IPS-NIHi7 (cell line): ENCODE measurements around the gene WDR59.
"Not testable (repeated sequence)": the region's sequence is repeated elsewhere in the genome, so short reads cannot be mapped to it uniquely, and the experiment has no call there.

ENCODE experiments used
- DNase-seq: peaks from one replicate; pipeline ENCODE4 v3.0.0; 2012; ENCODE audit warnings: mixed read lengths; ENCODE audit errors: extremely low spot score

The WDR59 gene

DNA sequence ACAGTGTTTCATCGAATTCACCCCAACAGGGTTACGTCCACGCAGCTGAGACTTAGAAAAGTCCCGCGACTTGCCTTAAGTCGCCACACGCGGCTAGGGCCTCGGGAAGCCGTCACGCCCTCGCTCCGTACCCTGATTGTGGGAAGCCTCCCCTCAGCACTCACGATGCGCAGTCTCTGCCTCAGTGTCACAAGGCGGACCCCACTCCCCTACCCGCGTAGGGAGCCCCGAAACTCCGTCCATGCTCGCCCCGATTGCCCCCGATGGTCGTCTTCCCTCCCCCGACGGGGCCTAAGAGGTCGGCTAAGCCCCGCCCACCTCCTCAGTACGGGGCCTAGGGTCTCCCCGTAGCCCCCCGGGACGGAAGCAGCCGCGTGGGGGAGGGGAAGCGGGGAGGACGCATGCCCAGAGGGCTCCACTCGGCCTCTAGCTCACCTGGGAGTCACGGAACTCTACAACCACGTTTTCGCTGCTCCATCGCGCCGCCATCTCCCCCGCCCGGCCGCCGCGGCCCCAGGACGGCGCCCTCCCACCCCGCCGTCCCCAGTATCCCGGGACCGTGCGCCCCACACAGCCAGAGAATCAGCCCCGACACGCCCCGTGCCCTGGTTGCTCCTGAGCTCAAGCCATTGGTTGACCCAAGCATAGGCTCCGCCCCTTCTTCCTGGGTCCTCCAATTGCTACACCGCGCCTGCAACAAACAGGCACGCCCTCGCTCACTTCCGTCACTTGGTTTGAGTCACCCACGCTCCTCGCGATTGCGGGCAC is at the start of gene WDR59:
WDR59 (minus strand) TSS at position 595 of the 768 bp plus-strand sequence; CDS start at position 489, 106 bp downstream.
- peak; percentile 99 for DNase-seq

- DNase-seq = no peak
These were observed 47.7 kb upstream of the WDR59 start for GRCh38 chr16:75032655-75033054.

GRCh38 chr16:75029854-75030253 is 44.9 kb upstream of the WDR59 start:
- DNase-seq = no peak

- no peak for DNase-seq
These were observed 43.7 kb upstream of the WDR59 start for GRCh38 chr16:75028544-75029135.

- DNase-seq = no peak
These were observed 42.8 kb upstream of the WDR59 start for GRCh38 chr16:75027520-75028300.

- no peak for DNase-seq
These were observed 42.0 kb upstream of the WDR59 start for GRCh38 chr16:75026892-75027391.

GRCh38 chr16:75026239-75026891 is 41.4 kb upstream of the WDR59 start:
- not testable (repeated sequence) for DNase-seq

DNA sequence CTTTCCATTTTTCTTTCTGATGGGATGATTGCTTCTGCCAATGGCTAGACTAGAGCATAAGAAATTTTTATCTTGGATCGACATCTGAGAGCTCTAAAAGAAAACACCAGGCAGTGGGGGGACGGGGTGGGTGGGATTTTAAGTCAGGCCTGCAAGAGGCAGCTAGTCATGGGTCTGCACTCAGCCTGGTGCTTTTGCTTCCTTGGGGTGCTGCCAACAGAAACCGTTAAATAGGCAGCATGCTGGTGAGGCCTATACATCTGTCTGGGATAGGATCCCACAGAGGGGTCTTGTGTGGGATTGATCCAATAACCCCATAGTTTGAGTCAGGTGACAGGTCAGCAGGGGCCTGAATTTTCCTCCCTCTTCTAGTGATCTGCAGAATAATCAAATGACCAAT is 40.8 kb upstream of the WDR59 start:
- no peak for DNase-seq

DNA sequence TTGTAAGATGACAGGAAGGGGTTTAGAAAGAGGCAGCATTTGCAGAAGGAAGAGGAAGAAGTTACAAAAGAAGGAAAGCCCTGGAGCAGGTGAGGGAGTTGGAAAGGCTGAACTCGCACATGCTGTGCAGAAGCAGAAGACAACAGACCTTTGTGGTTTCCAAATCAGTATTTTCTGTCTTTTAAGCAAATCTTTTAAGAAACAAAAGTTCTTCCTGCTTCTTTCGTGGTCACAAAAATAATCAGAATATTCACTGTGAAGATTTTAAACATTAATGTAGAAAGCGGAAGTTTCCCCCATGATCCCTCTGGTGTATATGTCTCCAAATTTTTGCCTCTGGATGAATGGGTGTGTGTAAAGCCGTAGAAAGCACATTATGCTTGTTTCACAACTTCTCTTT is 39.7 kb upstream of the WDR59 start:
- no peak for DNase-seq

DNA sequence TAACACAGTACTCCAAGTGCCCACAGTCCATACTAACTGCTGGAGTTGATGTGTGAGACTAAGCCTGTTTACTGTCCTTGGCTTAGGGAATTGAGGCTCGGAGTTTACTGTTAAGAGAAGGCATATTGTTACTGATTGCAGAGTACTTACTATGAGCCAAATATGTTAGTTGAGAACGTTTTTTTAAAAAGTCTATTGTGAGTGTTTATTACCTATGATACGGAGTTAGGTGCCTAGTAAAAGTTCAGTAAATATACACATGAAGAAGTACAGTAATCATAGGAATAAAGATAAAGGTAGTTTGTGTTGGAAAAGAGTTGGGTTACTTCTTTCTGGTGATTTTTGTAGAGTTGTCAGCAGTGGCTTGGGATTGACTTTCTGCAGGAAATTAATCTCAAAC is 39.3 kb upstream of the WDR59 start:
- no peak for DNase-seq

- no peak for DNase-seq
These were observed 38.1 kb upstream of the WDR59 start for GRCh38 chr16:75023009-75023408.

GRCh38 chr16:75022567-75022966 is 37.6 kb upstream of the WDR59 start:
- DNase-seq = no peak

DNA sequence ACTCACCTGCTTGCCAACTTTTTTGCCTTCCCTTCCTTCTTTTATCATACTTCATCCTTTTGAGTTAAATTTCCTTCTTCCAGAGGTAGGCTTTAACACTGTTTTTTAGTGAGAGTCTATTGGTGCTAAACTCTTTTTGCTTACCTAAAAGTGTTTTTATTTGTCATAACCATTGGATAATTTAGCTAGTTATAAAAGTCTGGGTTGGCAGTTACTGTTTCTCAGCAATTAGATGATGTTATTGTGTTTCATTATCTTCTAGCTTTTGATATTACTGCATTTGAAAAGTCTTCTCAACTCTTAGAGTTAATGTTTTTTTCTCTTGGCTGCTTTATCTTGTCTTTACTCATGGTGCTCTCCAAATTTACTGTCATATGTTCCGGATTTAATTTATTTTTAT is 36.5 kb upstream of the WDR59 start:
- DNase-seq = no peak

DNA sequence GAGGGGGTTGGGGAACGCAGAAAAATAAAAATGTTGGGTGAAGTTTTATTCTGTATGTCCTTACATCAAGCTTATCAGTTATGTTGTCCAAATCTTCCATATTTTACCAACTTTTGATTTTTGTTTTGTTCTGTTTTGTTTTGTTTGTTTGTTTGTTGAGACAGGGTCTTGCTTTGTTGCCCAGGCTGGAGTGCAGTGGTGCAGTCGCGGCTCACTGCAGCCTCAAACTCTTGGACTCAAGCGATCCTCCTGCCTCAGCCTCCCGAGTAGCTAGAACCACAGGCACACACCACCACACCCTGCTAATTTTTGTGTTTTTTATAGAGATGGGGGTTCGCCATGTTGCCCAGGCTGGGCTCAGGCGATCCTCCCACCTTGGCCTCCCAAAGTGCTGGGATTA is 34.7 kb upstream of the WDR59 start:
- DNase-seq = no peak

- no peak for DNase-seq
These were observed 34.1 kb upstream of the WDR59 start for GRCh38 chr16:75019007-75019406.

DNA sequence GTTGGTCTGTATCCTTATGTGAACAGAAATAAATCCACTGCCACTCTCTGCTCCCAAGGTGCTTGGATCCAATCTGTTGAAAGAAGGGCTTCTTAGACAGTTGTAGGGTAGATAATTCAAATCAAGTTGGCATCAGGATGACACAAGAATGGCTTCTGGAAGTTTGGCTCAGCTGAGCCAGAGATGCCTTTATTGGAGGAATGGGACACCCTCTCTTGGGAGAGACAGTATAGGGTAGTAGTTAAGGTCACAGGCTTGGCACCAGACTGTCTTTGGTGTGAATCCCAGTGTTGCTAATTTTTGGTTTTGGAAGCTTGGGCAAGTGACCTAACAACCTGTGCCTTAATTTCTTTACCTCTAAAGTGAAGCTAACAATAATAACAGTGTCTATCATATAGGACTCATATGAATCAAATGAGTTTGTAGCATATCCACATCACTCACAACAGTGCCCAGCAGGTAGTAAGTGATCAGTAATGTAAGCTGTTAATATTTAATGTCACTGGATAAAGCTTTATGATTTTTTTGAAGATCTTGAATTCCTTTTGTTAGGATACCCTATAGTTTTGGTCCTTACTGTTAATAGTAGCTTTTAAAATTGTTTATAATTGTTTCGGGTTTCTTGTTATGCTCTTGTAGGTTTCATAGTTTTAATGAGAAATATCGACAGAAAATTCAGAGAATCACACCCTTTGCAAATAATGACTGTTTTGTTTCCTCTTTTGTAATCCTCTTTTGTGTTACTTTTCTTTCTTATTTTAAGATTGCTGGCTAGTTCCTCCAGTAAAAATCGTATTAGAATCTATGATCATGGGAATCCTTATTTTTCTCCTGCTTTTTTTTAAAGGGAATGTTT is 33.0 kb upstream of the WDR59 start:
- no peak for DNase-seq

DNA sequence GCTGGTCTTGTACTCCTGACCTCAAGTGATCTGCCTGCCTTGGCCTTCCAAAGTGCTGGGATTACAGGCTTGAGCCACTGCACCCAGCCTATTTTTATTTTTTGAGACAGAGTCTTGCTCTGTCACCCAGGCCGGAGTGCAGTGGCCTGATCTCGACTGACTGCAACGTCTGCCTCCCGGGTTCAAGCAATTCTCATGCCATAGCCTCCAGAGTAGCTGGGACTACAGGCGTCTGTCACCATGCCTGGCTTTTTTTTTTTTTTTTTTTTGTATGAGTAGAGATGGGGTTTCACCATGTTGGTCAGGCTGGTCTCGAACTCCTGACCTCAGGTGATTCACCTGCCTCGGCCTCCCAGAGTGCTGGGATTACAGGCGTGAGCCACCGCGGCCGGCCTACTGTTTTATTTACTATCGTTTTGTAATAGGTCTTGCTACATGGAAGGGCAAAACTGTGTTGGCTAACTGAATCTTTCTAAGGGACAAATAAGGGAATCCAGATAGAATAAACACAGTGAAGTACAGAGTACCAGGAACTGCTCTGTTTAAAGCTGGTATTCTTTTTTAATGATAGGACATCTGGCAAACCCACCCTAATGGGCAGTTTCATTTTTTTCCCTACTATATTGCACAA is 31.6 kb upstream of the WDR59 start:
- not testable (repeated sequence) for DNase-seq

DNA sequence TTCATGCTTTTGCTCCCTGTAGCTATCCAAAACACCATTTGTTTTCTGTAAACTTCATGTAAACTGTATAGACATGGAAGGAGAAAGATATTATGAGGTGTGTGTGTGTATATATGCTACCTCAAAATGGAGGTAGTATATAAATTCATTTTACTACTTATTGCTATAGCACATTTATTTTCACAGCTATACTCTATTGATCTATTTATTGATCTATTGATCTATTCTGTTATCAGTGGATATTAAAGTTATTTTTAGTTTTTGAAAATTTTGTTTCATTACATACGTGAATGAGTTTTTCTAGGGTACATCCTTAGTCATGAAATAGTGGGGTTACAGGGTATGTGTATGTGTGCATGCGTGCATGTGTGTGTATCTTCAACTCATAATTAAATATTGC is 29.4 kb upstream of the WDR59 start:
- DNase-seq = no peak

- DNase-seq = not testable (repeated sequence)
These were observed 28.2 kb upstream of the WDR59 start for GRCh38 chr16:75013123-75013522.

- DNase-seq = no peak
These were observed 27.6 kb upstream of the WDR59 start for GRCh38 chr16:75012380-75013081.
